ENCODE measurements around the gene APCS. TPM values are rescaled to one million over a fixed set of nuclear protein-coding genes. Genes with fewer than 3 reads are reported as not detected.

The APCS gene
- total and polyA plus RNA-seq, 5 experiments from 2014 or later: not detected

DNA sequence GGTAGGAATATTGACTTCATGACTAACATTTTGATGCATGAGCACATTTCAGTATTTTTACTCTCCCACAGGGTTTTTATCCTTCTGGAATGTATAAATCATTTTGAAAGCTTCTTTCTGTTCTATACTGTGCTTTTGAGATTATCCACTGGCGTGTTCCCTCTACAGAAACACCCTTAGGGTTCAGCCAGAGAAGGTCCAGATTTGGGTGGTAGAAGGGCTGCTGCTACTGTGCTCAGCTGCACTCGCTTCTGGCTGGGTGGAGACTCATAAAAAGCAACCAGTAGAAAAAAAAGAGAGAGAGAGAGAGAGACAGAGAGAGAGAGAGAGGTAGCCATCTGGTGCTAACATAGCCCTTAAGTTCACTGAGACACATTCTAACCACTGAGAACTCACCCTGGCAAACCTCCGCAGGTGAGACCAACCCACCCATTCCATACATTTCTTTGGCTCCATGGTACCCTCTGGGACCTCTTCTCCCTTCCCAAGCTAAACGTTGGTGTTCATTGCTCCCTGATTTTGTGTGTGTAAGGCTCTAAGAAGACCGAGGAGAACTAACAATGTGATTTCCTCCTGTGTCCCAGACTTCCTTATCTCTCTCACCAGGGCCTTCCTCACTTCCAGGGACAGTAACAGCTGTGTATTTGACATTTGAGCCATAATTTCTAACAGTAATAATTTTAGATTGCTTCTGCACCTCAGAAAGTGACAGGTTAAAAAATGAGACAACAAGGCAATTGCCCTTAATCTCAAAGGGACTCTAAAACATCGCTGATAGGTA lies 7.2 kb downstream of the APCS start:
- Mint-ChIP-seq H3K27me3 (peaks cover 17 to 62% (median 25%) of the 10 kb centered on the region in 5 donors), H3K4me1 (no peaks in the 10 kb centered on the region), H3K27ac (no peak overlapping the region), H3K4me3 (no peak overlapping the region), H3K36me3 (no peaks in the 10 kb centered on the region), H3K9me3 (peaks cover 0 to 14% (median 0%) of the 10 kb centered on the region in 9 donors)
- POLR2A ChIA-PET: no interaction called here
- no peak for ATAC-seq
- no peak for DNase-seq

DNA sequence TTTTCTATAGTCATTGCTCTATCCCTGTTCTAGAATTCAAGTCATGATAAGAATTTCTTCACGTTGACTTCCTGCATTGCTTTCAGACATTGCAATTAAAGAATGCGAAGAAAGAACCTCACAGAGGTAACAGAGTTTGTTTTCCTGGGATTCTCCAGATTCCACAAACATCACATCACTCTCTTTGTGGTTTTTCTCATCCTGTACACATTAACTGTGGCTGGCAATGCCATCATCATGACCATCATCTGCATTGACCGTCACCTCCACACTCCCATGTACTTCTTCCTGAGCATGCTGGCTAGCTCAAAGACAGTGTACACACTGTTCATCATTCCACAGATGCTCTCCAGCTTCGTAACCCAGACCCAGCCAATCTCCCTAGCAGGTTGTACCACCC lies 10.6 kb downstream of the APCS start:
- Mint-ChIP-seq H3K4me1 (no peaks in the 10 kb centered on the region), H3K9me3 (peaks cover 0 to 18% (median 0%) of the 10 kb centered on the region in 9 donors), H3K36me3 (no peaks in the 10 kb centered on the region), H3K4me3 (no peak overlapping the region), H3K27ac (no peak overlapping the region), H3K27me3 (peaks cover 28 to 81% (median 32%) of the 10 kb centered on the region in 5 donors)
- DNase-seq (no peak), ATAC-seq (no peak)
- POLR2A ChIA-PET: no interaction called here

DNA sequence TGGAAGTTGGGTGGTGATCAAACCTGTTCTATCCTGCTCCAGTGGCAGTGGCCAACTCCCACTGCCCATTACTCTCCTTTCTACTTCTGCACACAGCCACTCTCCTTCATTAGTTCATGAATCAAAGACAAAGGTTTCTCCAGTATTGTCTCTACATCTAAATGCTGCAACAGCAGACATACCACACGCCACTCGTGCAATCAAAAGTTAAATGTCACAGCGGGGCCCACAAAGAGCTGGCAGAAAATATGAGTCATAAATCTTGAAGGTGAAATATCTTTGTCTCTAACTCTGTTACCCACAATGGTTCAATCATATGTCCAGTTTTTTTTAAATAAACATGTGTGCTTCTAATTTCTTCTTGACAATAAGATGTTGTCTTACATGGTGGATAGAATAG lies 13.3 kb downstream of the APCS start:
- H3K4me1 Mint-ChIP-seq: no peaks in the 10 kb centered on the region
- POLR2A ChIA-PET: no interaction called here
- DNase-seq (no peak), ATAC-seq (no peak)
- no peak overlapping the region for H3K27ac Mint-ChIP-seq
- H3K9me3 Mint-ChIP-seq: peaks cover 0 to 30% (median 4%) of the 10 kb centered on the region in 9 donors
- peaks cover 20 to 71% (median 37%) of the 10 kb centered on the region in 5 donors for H3K27me3 Mint-ChIP-seq
- no peak overlapping the region for H3K4me3 Mint-ChIP-seq
- H3K36me3 Mint-ChIP-seq: peaks cover 0 to 2% (median 0%) of the 10 kb centered on the region in 3 donors

DNA sequence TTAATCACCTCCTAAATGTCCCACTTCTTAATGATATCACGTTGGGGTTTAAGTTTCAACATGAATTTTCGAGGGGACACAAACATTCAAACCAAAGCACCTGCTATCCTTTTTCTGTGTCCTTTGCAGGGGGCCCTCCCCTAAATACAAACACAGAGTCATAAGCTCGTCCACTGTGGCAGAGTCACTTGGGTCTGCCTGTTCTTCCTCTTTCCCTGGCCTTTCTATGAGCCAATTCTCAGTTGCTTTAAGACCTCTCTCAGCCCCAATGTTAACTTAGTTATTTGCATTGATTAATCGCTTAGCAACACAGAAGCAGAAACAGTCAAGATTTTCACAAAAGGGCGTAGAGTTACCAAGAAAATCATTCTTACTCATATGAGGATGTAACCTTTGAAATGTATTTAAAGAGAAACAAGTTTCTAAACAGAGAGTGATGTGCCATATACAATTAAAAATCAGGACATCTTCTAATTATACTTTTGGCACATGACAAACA lies 14.9 kb downstream of the APCS start:
- H3K9me3 Mint-ChIP-seq: peaks cover 0 to 33% (median 4%) of the 10 kb centered on the region in 9 donors
- ATAC-seq: no peak
- H3K27ac Mint-ChIP-seq: no peak overlapping the region
- POLR2A ChIA-PET: no interaction called here
- H3K4me3 Mint-ChIP-seq: no peak overlapping the region
- H3K4me1 Mint-ChIP-seq: no peaks in the 10 kb centered on the region
- DNase-seq: no peak
- H3K27me3 Mint-ChIP-seq: peaks cover 16 to 64% (median 34%) of the 10 kb centered on the region in 5 donors
- H3K36me3 Mint-ChIP-seq: peaks cover 0 to 2% (median 0%) of the 10 kb centered on the region in 3 donors

DNA sequence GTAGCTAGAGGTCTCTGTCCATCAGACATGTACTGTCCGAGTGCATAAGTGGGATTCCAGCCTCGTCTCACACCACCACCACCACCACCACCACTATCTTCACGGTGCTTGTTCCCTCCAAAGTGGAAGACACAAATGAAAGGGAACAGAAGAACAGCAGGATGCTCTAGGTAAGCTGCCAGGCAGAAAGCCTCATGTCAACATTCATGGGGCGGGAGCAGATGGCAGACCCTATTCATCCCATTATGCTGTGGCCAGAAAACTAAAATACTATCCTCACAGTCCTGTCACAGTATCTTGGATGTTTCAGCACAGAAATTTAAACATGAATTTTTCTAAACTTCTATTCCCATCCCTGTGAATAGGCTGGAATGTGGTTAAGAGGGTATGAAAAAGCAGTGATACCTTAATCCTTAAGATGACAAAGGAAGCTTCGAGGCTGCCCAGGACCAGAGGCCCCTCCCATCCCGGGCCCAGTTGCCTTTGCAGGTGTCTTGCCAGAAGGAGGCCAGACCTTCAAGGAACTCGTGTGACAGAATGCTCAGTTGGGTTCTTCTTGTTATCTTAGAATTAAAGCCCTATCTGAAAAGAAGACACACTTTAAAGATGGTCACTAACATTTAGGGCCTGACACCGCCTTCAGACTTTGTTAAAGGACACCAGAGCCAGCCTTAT lies 24.7 kb downstream of the APCS start:
- no peaks in the 10 kb centered on the region for H3K4me1 Mint-ChIP-seq
- H3K27ac Mint-ChIP-seq: no peak overlapping the region
- DNase-seq (no peak), ATAC-seq (no peak)
- POLR2A ChIA-PET: no interaction called here
- H3K27me3 Mint-ChIP-seq: peaks cover 14 to 31% (median 25%) of the 10 kb centered on the region in 5 donors
- peaks cover 0 to 9% (median 3%) of the 10 kb centered on the region in 9 donors for H3K9me3 Mint-ChIP-seq
- H3K36me3 Mint-ChIP-seq: no peaks in the 10 kb centered on the region
- H3K4me3 Mint-ChIP-seq: no peak overlapping the region

DNA sequence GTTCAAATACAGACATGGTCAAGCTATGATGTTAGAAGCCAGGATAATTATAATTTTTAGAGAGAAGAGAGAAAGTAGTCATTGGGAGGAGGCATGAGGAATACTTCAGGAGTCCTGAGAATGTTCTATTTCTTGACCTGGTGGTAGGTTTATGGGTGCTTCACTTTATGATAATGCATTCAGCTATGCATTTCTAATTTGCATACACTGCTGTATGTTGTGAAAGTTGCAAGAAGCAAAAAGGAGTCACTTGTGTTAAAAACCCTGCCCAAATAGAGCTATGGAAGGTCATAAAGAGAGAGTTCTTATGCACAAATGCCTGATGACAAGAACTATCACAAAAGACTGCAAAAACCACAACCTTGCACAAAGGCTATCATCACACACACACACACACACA lies 45.3 kb downstream of the APCS start:
- Mint-ChIP-seq H3K27me3 (peaks cover 7 to 46% (median 8%) of the 10 kb centered on the region in 5 donors), H3K9me3 (peaks cover 0 to 9% (median 1%) of the 10 kb centered on the region in 9 donors), H3K4me3 (no peak overlapping the region), H3K36me3 (no peaks in the 10 kb centered on the region), H3K27ac (no peak overlapping the region), H3K4me1 (no peaks in the 10 kb centered on the region)
- DNase-seq (no peak), ATAC-seq (no peak)
- POLR2A ChIA-PET: no interaction called here

Other genes starting within 250 kb of the APCS start
- not detected for gene OR10J4, start 155.6 kb upstream of the APCS start, total RNA-seq
- not detected for gene OR10J4, start 155.6 kb upstream of the APCS start, polyA plus RNA-seq
- gene OR10J1, start 148.1 kb upstream of the APCS start, total RNA-seq: not detected
- gene OR10J1, start 148.1 kb upstream of the APCS start, polyA plus RNA-seq: not detected
- gene OR10J5, start 51.8 kb upstream of the APCS start, total RNA-seq: not detected
- not detected for gene OR10J5, start 51.8 kb upstream of the APCS start, polyA plus RNA-seq
- gene CRP, start 126.8 kb downstream of the APCS start, total RNA-seq: not detected
- not detected for gene CRP, start 126.8 kb downstream of the APCS start, polyA plus RNA-seq
- 10 to 100 TPM; 13.0 to 15.6 TPM for gene DUSP23, start 193.1 kb downstream of the APCS start, total RNA-seq
- 10 to 100 TPM; 50.0 to 57.7 (median 54.3) TPM for gene DUSP23, start 193.1 kb downstream of the APCS start, polyA plus RNA-seq
- 1 to 10 TPM; 2.1 TPM for gene FCRL6, start 214.5 kb downstream of the APCS start, total RNA-seq
- gene FCRL6, start 214.5 kb downstream of the APCS start, polyA plus RNA-seq: 100 to 1,000 TPM in 1 of 3 donors, 1 to 10 TPM in 2; 2.1 to 127 (median 6.6) TPM
- under 1 TPM; 0.10 to 0.36 TPM for gene SLAMF8, start 239.0 kb downstream of the APCS start, total RNA-seq
- 1 to 10 TPM in 1 of 3 donors, under 1 TPM in 2; 0.47 to 3.0 (median 0.64) TPM for gene SLAMF8, start 239.0 kb downstream of the APCS start, polyA plus RNA-seq

Data from naive thymus-derived CD8-positive, alpha-beta T cell (primary cell).